OCI-LY7 (cell line): Measurements from ENCODE around the gene ACOT9. TPM values are rescaled to one million over a fixed set of nuclear protein-coding genes. Genes with fewer than 3 reads are reported as not detected.

Experiments used
- BruUV-seq: library from RNA; stranded (reverse); fragments of 400-500 nt; replicated peaks from 2 replicates; lab custom pipeline; 2021; lab: Mats Ljungman, UMichigan
- CTCF ChIA-PET: fragments of 300-600 bp; sonication (Branson Sonifier 250); formaldehyde crosslinking; loops from one replicate; lab custom pipeline; 2022; ENCODE audit warnings: antibody characterized with exemption; ENCODE audit not compliant: unreplicated experiment; lab: Charles Lee
- POLR2A ChIA-PET: fragments of 300-600 bp; sonication (Branson Sonifier 250); formaldehyde crosslinking; loops from one replicate; lab custom pipeline; 2022; ENCODE audit warnings: antibody characterized with exemption; lab: Charles Lee
- DNase-seq: peaks from one replicate; pipeline ENCODE4 v3.0.0-alpha.2; 2015; ENCODE audit warnings: low spot score
- H2AFZ ChIP-seq: fragments of 200-600 bp; sonication (generic), shearing (Covaris generic); 2 replicates; pipeline ENCODE4 v1.6.1; 2014; ENCODE audit warnings: mild to moderate bottlenecking, antibody characterized with exemption, low read length, moderate library complexity
- H3K27ac ChIP-seq: fragments of 200-600 bp; sonication (generic); 2 replicates; pipeline ENCODE4 v1.5.1; 2014; ENCODE audit warnings: mixed run types, low read depth, mild to moderate bottlenecking, moderate library complexity, low read length, inconsistent platforms; ENCODE audit not compliant: poor library complexity, severe bottlenecking
- H3K36me3 ChIP-seq: fragments of 200-600 bp; sonication (generic); 2 replicates; pipeline ENCODE4 v1.6.1; 2014; ENCODE audit warnings: mild to moderate bottlenecking, antibody characterized with exemption, low read length, moderate library complexity, mixed read lengths; ENCODE audit not compliant: insufficient read depth
- H3K4me1 ChIP-seq: fragments of 200-600 bp; sonication (generic); 2 replicates; pipeline ENCODE4 v1.5.1; 2014; ENCODE audit warnings: mild to moderate bottlenecking, low read length; ENCODE audit not compliant: insufficient read depth, poor library complexity, severe bottlenecking
- H3K4me2 ChIP-seq: fragments of 200-600 bp; sonication (generic); 2 replicates; pipeline ENCODE4 v1.6.1; 2014; ENCODE audit warnings: mild to moderate bottlenecking, low read length
- H3K4me3 ChIP-seq: fragments of 200-600 bp; sonication (generic); 2 replicates; pipeline ENCODE4 v1.5.1; 2014; ENCODE audit warnings: mild to moderate bottlenecking, low read depth, low read length; ENCODE audit not compliant: poor library complexity, severe bottlenecking
- H3K79me2 ChIP-seq: fragments of 200-600 bp; sonication (generic); 2 replicates; pipeline ENCODE4 v1.6.1; 2016; ENCODE audit warnings: low read depth, mild to moderate bottlenecking, low read length, moderate library complexity, mixed read lengths; ENCODE audit not compliant: insufficient read depth
- H3K9me2 ChIP-seq: fragments of 200-600 bp; sonication (generic); 2 replicates; pipeline ENCODE4 v1.6.1; 2016; ENCODE audit warnings: mild to moderate bottlenecking, low read length, mixed read lengths; ENCODE audit not compliant: insufficient read depth
- H3K9me3 ChIP-seq: fragments of 200-600 bp; sonication (generic); 2 replicates; pipeline ENCODE4 v1.6.1; 2014; ENCODE audit warnings: mild to moderate bottlenecking, mixed run types, low read length, mixed read lengths
- H4K20me1 ChIP-seq: fragments of 200-600 bp; sonication (generic); 2 replicates; pipeline ENCODE4 v1.6.1; 2014; ENCODE audit warnings: mild to moderate bottlenecking, antibody characterized with exemption, low read length, moderate library complexity, mixed read lengths; ENCODE audit not compliant: insufficient read depth
- EZH2phosphoT487 ChIP-seq: fragments of 200-600 bp; sonication (generic); IDR thresholded peaks from 2 replicates; pipeline ENCODE4 v1.6.1; 2018; ENCODE audit warnings: low read depth, borderline replicate concordance, mild to moderate bottlenecking, mixed run types, antibody characterized with exemption, low read length, moderate library complexity, mixed read lengths
- intact Hi-C: fragments of 100-400 bp; cut with micrococcal nuclease; formaldehyde crosslinking; loops from one replicate; pipeline ENCODE4 v1.10.0; 2022; ENCODE audit not compliant: unreplicated experiment
- total RNA-seq, 2 experiments: library from RNA; depleted of rRNA in 1 of 2; stranded (reverse); fragments of >200 nt in 1 of 2; shearing (Covaris generic) in 1 of 2; gene quantifications; 2 replicates each; pipeline ENCODE4 v1.2.3, GENCODE V29; 2014 to 2022
- TF ChIP-seq, protein P1 (sequence below): fragments of 200-600 bp; sonication (generic); conservative IDR thresholded peaks from 2 replicates; pipeline ENCODE4 v1.5.1; 2014; ENCODE audit warnings: mild to moderate bottlenecking, antibody characterized with exemption, low read length, moderate library complexity, mixed read lengths

ACOT9 gene
- total RNA-seq, 2 experiments from 2014 or later: 1.9 to 10.6 TPM

DNA sequence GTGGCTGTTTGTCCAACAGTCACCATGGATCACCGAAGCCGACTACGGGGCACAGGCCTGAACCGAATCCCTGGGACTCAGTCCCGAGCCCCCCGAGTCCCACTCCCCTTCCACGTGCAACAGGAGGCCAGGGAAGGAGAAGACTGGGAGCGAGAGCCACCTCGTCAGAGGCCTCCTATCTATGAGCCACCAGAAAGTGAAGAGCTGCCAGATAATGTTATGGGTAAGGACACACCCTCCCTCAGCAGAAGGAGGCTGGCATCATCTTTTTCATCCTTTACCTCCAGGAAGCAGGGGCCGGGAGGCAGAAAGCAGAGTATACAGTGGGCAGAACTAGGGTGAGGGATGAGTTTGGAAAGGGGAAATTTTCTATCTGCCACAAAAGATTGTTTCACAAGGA is 78.6 kb downstream of the ACOT9 start:
- peaks cover 42% of the 10 kb centered on the region for H3K4me1 ChIP-seq
- H3K4me2 ChIP-seq: no peak overlapping the region
- intact Hi-C loops: no loop called here
- no peaks in the 10 kb centered on the region for H3K9me2 ChIP-seq
- DNase-seq: no peak
- H3K4me3 ChIP-seq: no peak overlapping the region
- no peak overlapping the region for H2AFZ ChIP-seq
- no peaks in the 10 kb centered on the region for H3K9me3 ChIP-seq
- no peaks in the 10 kb centered on the region; the same call in 1 of the 2 replicates for H4K20me1 ChIP-seq
- no peak overlapping the region for H3K27ac ChIP-seq
- ChIA-PET CTCF (no interaction called here), POLR2A (no interaction called here)
- peaks cover 17% of the 10 kb centered on the region for H3K79me2 ChIP-seq
- TF ChIP-seq, protein P1, sequence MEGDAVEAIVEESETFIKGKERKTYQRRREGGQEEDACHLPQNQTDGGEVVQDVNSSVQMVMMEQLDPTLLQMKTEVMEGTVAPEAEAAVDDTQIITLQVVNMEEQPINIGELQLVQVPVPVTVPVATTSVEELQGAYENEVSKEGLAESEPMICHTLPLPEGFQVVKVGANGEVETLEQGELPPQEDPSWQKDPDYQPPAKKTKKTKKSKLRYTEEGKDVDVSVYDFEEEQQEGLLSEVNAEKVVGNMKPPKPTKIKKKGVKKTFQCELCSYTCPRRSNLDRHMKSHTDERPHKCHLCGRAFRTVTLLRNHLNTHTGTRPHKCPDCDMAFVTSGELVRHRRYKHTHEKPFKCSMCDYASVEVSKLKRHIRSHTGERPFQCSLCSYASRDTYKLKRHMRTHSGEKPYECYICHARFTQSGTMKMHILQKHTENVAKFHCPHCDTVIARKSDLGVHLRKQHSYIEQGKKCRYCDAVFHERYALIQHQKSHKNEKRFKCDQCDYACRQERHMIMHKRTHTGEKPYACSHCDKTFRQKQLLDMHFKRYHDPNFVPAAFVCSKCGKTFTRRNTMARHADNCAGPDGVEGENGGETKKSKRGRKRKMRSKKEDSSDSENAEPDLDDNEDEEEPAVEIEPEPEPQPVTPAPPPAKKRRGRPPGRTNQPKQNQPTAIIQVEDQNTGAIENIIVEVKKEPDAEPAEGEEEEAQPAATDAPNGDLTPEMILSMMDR: no peak
- no peak for TF ChIP-seq EZH2phosphoT487
- BruUV-seq: no TSS peak
- no peaks in the 10 kb centered on the region for H3K36me3 ChIP-seq

DNA sequence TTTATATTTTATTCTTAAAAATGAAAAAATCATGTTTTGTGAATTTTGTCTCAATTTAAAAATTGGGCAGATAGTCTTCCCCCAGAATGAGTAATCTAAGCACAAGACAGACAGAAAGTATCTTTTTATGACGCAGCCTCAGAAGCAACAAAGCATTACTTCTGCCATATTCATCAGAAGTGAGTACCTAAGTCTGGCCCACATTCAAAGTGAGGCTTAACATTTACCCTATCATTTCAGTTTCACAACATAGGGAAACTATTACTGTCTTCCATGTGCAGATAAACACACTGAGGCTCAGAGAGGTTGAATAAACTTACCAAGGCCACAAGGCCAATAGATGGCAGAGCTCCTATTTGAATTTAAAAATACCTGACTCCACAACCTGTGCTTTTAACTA is 80.2 kb downstream of the ACOT9 start:
- POLR2A ChIA-PET: no interaction called here
- BruUV-seq: no TSS peak
- H3K4me1 ChIP-seq: peaks cover 42% of the 10 kb centered on the region

DNA sequence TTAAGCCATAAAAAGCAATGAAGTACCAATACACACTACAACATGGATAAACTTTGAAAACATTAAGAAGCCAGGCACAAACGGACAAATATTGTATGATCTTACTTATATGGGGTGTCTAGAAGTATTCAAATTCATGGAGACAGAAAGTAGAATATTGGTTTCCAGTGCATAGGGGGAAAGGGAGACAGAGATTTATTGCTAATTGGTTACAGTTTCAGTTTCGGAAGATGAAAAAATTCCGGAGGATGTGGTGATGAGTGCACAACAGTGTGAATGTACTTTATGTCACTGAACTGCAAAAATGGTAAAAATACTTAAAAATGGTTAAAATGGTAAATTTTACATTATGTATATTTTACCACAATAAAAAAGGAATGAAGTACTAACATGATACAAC is 80.9 kb downstream of the ACOT9 start:
- intact Hi-C loops: no loop called here
- no TSS peak for BruUV-seq
- Histone ChIP-seq H3K9me3 (no peaks in the 10 kb centered on the region), H3K27ac (no peak overlapping the region), H2AFZ (peak overlapping the region; percentile 69; the same call in 1 of the 2 replicates), H4K20me1 (no peaks in the 10 kb centered on the region), H3K4me2 (peak overlapping the region; percentile 42), H3K79me2 (no peaks in the 10 kb centered on the region), H3K4me3 (no peak overlapping the region), H3K4me1 (peaks cover 42% of the 10 kb centered on the region), H3K9me2 (no peaks in the 10 kb centered on the region), H3K36me3 (no peaks in the 10 kb centered on the region)
- peak; percentile 29 for DNase-seq
- TF ChIP-seq EZH2phosphoT487: no peak
- TF ChIP-seq, protein P1: no peak
- POLR2A ChIA-PET: no interaction called here
- CTCF ChIA-PET: no interaction called here

More for the DNA sequence above, 80.2 kb downstream of the ACOT9 start:
- no peaks in the 10 kb centered on the region for H3K9me2 ChIP-seq
- DNase-seq: no peak
- H3K9me3 ChIP-seq: no peaks in the 10 kb centered on the region
- intact Hi-C loops: no loop called here
- peak overlapping the region; percentile 69; the same call in 1 of the 2 replicates for H2AFZ ChIP-seq
- H3K36me3 ChIP-seq: no peaks in the 10 kb centered on the region
- TF ChIP-seq EZH2phosphoT487: no peak
- H4K20me1 ChIP-seq: no peaks in the 10 kb centered on the region
- H3K4me2 ChIP-seq: peak overlapping the region; percentile 42
- no peak overlapping the region for H3K4me3 ChIP-seq
- H3K27ac ChIP-seq: no peak overlapping the region
- peaks cover 2% of the 10 kb centered on the region; the same call in 1 of the 2 replicates for H3K79me2 ChIP-seq
- CTCF ChIA-PET: no interaction called here
